HG03045 (cell line): ENCODE data around the gene PNN.
"Not testable (repeated sequence)": the region's sequence is repeated elsewhere in the genome, so short reads cannot be mapped to it uniquely, and the experiment has no call there.

Experiments used
- ATAC-seq: cut with Tn5 transposase; IDR thresholded peaks from one replicate; pipeline ENCODE4 v1.9.1; 2021; ENCODE audit warnings: mild to moderate bottlenecking, moderate library complexity; ENCODE audit not compliant: unreplicated experiment

PNN gene

DNA sequence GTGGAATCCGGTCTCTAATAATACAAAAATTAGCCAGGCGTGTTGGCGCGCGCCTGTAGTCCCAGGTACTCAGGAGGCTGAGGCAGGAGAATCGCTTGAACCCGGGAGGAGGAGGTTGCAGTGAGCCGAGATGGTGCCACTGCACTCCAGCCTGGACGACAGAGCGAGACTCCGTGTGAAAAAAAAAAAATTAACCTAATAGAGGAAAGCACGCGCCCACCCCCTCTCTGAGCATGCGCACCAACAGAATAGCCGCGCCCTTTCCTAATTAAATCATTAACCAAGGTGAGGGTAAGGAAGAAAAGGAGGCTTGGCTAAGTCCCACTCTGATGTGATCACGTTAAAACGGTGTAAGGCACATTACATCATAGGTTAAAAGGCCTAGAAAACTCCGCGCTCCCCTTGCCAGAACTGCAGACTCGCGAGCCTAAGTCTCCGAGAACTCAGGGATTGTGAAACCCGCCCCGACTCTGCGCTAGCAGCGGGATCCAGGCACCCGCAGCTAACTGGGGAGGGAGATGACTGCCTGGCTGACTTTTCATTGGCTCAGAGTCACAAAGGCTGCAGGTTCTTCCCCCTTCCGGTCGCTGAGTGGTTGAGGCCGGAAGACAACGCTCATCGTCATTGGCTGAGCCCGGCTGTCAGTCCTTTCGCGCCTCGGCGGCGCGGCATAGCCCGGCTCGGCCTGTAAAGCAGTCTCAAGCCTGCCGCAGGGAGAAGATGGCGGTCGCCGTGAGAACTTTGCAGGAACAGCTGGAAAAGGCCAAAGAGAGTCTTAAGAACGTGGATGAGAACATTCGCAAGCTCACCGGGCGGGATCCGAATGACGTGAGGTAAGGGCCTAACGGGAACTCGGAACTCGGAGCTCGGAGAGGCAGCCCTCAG lies at the start of gene PNN:
Gene PNN, plus strand, starts transcription at position 695 of the 885 bp plus-strand sequence. Its CDS starts 26 bp downstream, at position 721.
- ATAC-seq = peak; percentile 94

DNA sequence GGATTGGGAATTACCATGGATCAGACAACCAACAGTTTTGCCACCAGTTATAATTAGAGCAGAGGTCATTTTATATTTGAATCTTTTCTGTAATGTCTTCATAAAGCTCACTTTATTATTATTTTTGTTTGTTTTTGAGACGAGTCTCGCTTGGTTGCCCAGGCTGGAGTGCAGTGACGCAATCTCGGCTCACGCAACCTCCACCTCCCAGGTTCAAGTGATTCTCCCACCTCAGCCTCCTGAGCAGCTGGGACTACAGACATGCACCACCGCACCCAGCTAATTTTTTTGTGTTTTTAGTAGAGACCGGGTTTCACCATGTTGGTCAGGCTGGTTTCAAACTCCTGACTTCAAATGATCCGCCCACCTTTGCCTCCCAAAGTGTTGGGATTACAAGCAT lies 37.2 kb upstream of the PNN start:
- ATAC-seq = not testable (repeated sequence)

DNA sequence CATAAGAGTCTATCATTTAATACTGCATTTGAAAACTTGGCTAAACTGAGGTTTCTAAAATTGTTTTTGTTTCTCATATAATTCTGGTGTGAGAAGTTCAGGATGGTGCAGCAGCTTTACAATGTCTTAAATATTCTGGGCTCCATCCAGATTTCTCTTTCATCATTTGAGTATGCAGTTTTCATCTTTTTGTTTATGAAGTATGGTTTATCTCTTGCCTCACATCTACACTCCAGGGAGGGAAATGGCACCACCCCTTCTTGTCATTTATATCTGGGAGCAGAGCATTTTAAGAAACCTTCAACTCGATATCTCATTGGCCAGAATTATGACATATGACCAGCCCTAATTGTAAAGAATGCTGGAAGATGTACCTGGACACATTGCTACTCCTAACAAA lies 36.6 kb upstream of the PNN start:
- ATAC-seq = no peak

DNA sequence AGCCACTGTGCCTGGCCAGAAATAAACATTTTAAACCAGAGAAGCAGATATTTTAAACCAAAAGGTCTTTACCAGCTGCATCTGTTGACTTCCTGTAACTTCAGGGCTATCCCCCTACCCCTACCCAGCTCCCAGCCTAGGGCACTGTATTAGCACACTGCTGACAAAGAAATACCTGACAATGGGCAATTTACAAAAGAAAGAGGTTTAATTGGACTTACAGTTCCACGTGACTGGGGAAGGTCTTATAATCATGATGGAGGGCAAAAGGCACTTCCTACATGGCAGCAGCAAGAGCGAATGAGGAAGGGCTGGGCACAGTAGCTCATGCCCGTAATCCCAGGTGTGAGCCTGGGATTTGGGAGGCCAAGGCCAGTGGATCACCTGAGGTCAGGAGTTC lies 34.9 kb upstream of the PNN start:
- no peak for ATAC-seq

DNA sequence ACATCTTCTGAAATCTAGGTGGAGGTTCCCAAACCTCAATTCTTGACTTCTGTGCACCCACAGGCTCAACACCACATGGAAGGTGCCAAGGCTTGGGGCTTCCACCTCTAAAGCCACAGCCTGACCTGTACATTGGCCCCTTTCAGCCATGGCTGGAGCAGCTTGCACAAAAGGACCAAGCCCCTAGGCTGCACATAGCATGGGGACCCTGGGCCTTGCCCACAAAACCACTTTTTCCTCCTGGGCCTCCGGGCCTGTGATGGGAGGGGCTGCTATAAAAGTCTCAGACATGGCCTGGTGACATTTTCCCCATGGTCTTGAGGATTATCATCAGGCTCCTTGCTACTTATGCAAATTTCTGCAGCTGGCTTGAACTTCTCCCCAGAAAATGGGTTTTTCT lies 33.4 kb upstream of the PNN start:
- ATAC-seq = not testable (repeated sequence)

DNA sequence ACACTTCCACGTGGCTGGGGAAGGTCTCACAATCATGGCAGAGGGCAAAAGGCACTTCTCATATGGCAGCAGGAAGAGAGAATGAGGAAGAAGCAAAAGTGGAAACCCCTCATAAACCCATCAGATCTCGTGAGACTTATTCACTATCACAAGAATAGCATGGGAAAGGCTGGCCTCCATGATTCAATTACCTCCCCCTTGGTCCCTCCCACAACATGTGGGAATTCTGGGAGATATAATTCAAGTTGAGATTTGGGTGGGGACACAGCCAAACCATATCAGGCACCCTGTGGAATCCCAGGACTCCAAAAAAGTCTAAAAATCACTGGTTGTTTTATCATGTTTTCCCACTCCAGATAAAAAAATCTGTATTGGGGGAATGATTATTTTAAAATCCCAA lies 31.8 kb upstream of the PNN start:
- ATAC-seq = not testable (repeated sequence)

DNA sequence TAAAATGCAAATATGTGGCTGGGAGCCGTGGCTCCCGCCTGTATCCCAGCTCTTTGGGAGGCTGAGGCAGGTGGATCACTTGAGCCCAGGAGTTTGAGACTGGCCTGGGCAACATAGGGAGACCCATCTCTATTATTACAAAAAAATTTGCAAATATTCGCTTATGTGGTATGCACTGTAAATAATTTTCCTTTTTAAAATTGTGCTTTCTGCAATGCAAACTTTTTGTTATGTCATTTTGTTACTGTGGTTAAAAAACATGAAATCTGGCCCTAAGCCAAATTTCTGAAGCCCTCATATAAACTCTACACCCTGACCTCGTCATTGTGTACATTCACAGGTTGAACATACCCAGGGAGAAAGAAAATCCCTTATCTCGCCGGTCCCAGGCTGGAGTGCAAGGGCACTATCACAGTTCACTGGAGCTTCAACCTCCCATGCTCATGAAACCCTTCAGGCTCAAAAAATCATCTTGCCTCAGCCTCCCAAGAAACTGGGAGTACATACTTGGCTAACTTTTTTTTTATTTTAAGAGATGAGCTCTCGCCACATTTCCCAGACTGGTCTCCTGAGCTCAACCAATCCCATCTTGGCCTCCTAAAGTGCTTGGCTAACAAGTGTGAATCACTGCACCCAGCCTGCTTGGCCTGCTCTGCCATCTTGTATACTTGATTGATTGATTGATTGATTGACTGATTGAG lies 29.6 kb upstream of the PNN start:
- no peak for ATAC-seq

DNA sequence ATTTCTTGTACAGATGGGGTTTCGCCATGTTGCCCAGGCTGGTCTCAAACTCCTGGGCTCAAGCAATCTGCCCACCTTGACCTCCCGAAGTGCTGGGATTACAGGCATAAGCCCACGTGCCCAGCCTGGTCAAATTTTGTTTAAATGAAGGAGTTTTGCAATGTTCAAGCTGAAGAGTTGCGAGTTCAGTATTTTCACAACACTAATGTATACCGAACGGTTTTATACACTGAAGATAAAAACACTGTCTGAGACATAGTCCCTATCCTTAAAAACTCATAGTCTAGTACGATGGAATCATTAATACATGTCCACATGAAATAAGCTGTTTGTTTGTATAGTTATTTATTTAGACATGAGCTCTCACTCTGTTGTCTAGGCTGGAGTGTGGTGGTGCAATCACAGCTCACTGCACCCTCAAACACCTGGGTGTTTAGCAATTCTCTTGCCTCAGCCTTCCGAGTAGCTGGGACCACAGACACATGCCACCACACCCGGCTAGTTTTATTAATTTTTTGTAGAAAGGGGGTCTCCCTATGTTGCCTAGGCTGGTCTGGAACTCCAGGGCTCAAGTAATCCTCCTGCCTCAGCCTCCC lies 20.4 kb upstream of the PNN start:
- ATAC-seq = no peak

DNA sequence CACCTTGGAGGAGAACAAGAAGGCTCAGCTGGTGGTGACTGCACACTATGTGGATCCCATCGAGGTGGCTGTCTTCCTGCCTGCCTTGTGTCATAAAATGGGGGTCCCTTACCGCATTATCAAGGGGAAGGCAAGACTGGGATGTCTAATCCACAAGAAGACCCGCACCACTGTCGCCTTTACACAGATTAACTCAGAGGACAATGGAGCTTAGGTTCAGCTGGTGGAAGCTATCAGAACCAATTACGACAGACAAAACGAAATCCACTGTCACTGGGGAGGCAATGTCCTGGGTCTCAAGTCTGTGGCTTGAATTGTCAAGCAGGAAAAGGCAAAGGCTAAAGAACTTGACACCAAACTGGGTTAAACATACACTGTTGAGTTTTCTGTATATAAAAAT lies 17.6 kb upstream of the PNN start:
- no peak for ATAC-seq

DNA sequence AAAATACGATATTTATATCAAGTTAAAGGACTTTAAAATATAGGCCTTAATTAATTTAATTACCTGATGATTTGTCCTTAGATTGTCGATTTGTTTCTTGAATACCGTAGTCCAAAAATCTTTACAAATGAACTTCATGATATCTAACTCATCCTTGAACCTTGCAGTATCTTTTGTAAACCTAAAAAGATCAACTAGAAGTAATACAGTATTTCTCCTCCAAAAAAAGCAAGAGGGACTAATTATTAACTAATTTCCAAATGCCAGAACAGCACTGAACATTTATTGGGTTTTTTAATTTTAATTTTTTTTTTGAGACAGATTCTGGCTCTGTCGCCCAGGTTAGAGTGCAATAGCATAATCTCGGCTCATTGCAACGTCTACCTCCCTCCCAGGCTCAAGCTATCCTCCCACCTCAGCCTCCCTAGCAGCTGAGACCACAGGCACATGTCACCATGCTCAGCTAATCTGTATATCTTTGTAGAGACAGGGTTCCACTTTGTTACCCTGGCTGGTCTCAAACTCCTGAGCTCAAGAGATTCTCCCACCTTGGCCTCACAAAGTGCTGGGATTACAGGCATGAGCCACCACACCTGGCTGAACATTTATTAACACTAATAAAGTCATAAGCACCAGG lies 16.7 kb upstream of the PNN start:
- ATAC-seq = no peak

DNA sequence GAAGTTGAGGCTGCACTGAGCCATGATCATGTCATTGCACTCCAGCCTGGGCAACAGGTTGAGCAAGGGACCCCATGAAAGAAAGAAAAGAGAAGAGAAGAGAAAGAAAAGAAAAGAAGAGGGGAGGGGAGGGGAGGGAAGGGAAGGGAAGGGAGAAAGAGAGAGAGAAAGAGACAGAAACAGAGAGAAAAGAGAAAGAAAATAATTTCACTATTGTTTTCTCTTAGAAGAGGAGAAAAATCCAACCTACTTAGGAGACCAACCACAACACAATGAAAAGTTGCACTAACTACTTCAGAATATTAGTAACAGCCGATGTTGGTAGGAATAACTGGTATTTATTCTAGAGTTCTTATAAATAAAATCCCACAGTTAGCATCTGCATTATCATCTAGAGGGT lies 14.6 kb upstream of the PNN start:
- no peak for ATAC-seq

DNA sequence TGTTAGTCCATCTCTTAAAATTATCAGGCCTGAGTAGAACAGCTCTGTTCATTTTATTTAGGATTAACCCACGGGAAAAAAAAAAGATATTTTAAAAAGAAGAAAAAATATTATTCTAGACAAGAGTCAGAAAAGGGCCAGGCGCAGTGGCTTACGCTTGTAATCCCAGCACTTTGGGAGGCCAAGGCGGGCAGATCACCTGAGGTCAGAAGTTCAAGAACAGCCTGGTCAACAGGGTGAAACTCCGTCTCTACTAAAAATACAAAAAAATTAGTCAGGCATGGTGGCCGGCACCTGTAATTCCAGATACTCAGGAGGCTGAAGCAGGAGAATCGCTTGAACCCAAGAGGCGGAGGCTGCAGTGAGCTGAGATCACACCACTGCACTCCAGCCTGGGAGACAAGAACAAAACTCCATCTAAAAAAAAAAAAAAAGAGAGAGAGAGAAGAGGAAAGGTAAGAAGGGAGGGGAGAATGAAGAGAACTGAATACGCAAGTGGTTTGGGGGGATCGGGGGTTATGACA lies 7.2 kb upstream of the PNN start:
- ATAC-seq = not testable (repeated sequence)

DNA sequence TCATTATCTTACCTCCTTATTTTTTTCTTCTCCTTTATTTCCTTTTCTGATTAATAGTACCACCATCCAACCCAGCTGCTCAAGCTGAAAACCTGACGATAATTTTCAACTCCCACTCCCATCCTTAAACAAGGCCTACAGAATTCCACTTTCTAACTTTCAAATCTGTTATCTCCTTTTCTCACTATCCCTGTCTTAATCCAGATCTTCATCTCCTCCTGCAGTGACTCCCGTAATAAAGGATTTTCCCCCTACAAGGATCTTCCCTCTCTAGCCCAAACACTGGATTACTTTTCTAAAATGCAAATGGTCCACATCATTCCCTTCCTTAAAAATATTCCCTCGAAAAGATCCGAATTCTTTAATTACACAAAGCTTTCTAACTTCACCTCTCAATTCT lies 6.5 kb upstream of the PNN start:
- no peak for ATAC-seq

DNA sequence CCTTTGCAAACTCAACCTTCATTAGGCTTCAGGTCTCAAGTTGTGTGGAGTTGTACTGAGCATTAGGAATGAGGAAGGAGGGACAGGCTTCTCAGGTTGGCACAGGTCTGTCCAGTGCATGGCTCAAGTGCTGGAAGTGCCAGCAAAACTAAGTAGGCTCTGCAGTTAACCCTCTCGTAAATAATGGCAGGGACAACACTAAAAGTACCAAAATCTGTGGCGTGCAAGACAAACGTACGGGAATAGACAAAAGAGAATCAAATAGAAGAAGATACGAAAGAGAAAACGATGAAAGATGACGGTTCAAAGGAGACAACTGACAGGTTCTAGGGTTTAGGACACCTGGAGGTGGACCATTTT lies 5.5 kb upstream of the PNN start:
- ATAC-seq = no peak

DNA sequence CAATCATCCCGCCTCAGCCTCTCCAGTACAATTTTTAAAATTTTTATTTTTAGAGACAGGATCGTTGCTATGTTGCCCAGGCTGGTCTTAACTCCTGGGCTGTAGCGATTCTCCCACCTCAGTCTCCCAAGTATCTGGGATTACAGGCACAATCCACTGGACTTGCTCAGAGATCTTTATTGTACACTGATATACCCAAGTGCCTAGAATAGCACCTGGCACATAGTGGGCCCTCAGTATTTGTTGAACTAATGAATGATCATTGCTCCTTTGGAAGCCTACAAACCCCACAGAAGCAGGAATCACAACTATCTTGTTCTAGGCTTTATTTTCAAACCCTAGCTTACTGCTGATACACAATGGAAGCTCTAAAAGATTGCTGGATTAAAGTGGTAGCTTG lies 1.9 kb upstream of the PNN start:
- ATAC-seq = no peak

DNA sequence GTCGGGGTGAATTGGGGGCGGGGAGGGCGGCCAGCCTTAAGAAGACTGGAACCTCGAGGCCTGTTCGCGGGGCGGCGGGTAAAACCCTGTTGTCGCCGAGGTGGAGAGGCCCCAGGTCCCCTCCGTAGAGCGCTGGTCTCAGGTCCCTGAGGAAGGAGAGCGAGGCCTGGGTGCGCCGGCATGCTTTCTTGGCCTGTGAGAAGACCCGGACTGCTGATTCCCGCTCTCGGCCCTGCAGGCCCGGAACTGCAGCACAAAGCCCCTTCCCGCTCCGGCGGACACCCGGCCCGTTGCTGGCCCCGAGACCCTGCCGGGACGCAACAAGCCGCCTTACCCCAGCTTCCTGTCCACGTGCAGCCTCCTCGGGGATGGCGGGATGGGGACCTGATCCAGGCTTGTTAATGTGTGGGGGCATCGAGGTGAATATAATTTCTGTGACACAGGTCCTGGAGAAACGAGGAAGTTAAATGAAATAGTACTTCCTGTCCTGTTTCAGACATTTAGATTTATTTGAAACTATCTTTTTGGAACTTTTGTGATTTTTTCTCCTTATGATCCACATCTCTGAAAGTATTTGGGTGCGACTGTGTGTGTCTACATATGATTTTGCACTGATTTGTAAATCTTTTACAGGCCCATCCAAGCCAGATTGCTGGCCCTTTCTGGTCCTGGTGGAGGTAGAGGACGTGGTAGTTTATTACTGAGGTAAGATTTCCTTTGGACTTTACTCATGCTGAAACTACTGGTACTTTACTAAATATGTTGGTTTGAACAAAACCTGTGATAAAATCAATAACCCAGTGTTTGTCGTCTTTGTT lies 600 bp downstream of the PNN start:
- peak; percentile 9 for ATAC-seq

DNA sequence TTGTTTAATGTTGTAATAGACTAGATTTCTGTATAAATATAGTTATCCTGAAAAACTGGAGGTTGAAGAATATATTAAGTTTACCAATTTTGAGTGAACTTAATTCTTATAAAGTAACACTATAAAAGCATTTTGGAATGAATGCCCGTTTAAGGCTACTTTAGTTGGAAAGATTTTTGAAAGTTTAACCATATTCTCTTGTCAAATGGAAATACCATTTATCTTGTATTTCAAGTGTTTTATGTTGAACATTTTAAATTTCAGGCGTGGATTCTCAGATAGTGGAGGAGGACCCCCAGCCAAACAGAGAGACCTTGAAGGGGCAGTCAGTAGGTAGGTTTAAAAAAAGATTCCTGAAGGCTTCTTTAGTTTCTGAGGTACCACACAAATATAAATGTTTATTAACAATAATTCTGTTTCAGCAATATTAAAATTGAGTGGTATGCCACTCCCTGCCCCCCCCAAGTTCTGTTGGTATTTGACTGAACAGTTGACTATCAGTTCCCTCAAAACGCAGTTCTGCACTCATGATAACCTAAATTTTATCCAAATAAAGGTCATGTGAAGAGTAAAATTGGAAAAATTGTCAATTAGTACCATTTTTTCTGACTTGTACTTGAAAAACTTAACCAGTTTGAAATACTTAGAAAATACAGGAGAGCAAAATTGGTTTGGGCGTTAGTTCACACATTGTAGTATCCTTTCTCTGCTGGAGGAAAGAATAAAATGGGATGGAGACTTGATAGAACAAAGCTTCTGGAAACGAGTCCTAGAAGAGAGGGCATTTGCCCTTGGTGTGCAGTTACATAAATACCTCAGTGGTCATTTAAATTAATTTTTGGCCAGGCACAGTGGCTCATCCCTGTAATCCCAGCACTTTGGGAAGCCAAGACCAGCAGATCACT lies 1.5 kb downstream of the PNN start:
- no peak for ATAC-seq

DNA sequence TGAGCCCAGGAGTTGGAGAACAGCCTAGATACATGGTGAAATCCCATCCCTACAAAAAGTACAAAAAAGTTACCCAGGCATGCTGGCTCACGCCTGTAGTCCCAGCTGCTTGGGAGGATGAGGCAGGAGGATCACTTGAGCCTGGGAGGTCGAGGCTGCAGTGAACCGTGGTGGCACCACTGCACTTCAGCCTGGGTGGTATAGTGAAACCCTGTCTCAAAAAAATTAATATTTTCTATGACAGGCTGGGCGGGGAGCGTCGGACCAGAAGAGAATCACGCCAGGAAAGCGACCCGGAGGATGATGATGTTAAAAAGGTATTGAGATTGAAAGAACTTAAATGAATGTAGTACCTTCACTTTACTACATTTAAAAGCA lies 2.1 kb downstream of the PNN start:
- no peak for ATAC-seq

DNA sequence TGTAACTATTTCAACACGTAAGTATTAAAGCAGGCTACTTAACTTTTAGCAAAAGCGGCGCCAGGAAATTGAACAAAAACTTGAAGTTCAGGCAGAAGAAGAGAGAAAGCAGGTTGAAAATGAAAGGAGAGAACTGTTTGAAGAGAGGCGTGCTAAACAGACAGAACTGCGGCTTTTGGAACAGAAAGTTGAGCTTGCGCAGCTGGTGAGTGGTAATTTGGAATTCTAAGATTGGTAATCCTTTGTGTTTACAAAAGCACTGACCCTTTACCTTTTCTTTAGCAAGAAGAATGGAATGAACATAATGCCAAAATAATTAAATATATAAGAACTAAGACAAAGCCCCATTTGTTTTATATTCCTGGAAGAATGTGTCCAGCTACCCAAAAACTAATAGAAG lies 4.0 kb downstream of the PNN start:
- ATAC-seq = no peak
